Upper lobe of right lung (tissue), 1 donor: ENCODE measurements around the gene MLLT3. TPM values are rescaled to one million over a fixed set of nuclear protein-coding genes. Genes with fewer than 3 reads are reported as not detected.

Experiments
- ATAC-seq: fragments of 200-7000 bp; cut with Tn5 transposase; one replicate; pipeline ENCODE4 v1.9.1; 2020; ENCODE audit warnings: mild to moderate bottlenecking, moderate library complexity
- DNase-seq: peaks from one replicate; pipeline ENCODE4 v3.0.0-alpha.2; 2020
- H3K27ac ChIP-seq: fragments of 200-600 bp; one replicate; pipeline ENCODE4 v1.8.0; 2022
- H3K27me3 ChIP-seq: fragments of 200-600 bp; one replicate; pipeline ENCODE4 v1.8.0; 2022; ENCODE audit warnings: mild to moderate bottlenecking
- H3K36me3 ChIP-seq: fragments of 200-600 bp; one replicate; pipeline ENCODE4 v1.8.0; 2022
- H3K4me1 ChIP-seq: fragments of 200-600 bp; one replicate; pipeline ENCODE4 v1.8.0; 2022
- H3K4me3 ChIP-seq: fragments of 200-600 bp; one replicate; pipeline ENCODE4 v1.8.0; 2022; ENCODE audit warnings: mild to moderate bottlenecking
- H3K9me3 ChIP-seq: fragments of 200-600 bp; one replicate; pipeline ENCODE4 v1.8.0; 2022
- CTCF ChIP-seq: fragments of 200-600 bp; IDR thresholded peaks from one replicate; pipeline ENCODE4 v1.8.0; 2022; ENCODE audit warnings: antibody characterized with exemption
- intact Hi-C: fragments of 100-400 bp; cut with DNase I; formaldehyde crosslinking; loops from one replicate; pipeline ENCODE4 v1.11.0; 2022
- total RNA-seq: library from RNA; stranded (reverse); fragmentation: NEBNext Ultra II Directional; extraction: Animal tissue kit (Norgen Biotek cat#: 25700); gene quantifications from one replicate; pipeline ENCODE4 v1.2.1, GENCODE V29; 2021
- donor health status: DM: no; HTN: yes; CAD: no; lungs with severe emphysema.

The MLLT3 gene
- total RNA-seq, 1 donor from 2014 or later: 15.4 TPM

GRCh38 chr9:20640331-20641187, 18.3 kb upstream of the MLLT3 start:
- no peak overlapping the region for H3K27ac ChIP-seq
- DNase-seq: no peak
- H3K9me3 ChIP-seq: no peaks in the 10 kb centered on the region
- H3K4me3 ChIP-seq: no peak overlapping the region
- intact Hi-C loops: no loop called here
- no peak for TF ChIP-seq CTCF
- ATAC-seq: no peak
- no peaks in the 10 kb centered on the region for H3K4me1 ChIP-seq
- no peaks in the 10 kb centered on the region for H3K36me3 ChIP-seq
- H3K27me3 ChIP-seq: no peaks in the 10 kb centered on the region

GRCh38 chr9:20636888-20637440, 14.7 kb upstream of the MLLT3 start:
- Histone ChIP-seq H3K27me3 (no peaks in the 10 kb centered on the region), H3K27ac (no peak overlapping the region), H3K4me1 (no peaks in the 10 kb centered on the region), H3K9me3 (no peaks in the 10 kb centered on the region), H3K4me3 (no peak overlapping the region), H3K36me3 (no peaks in the 10 kb centered on the region)
- ATAC-seq: no peak
- intact Hi-C loops: no loop called here
- no peak for DNase-seq
- no peak for TF ChIP-seq CTCF

GRCh38 chr9:20634895-20635294, 12.6 kb upstream of the MLLT3 start:
- no peak for TF ChIP-seq CTCF
- intact Hi-C loops: no loop called here
- no peaks in the 10 kb centered on the region for H3K36me3 ChIP-seq
- no peak overlapping the region for H3K27ac ChIP-seq
- no peaks in the 10 kb centered on the region for H3K9me3 ChIP-seq
- H3K4me1 ChIP-seq: no peaks in the 10 kb centered on the region
- no peak for ATAC-seq
- H3K27me3 ChIP-seq: no peaks in the 10 kb centered on the region
- no peak for DNase-seq
- H3K4me3 ChIP-seq: no peak overlapping the region

GRCh38 chr9:20632705-20633104, 10.4 kb upstream of the MLLT3 start:
- no peak for TF ChIP-seq CTCF
- intact Hi-C loops: no loop called here

GRCh38 chr9:20630241-20630943, 8.1 kb upstream of the MLLT3 start:
- no peaks in the 10 kb centered on the region for H3K9me3 ChIP-seq
- no peaks in the 10 kb centered on the region for H3K4me1 ChIP-seq
- H3K4me3 ChIP-seq: no peak overlapping the region
- no peaks in the 10 kb centered on the region for H3K36me3 ChIP-seq
- DNase-seq (no peak), ATAC-seq (no peak)
- TF ChIP-seq CTCF: no peak
- no peaks in the 10 kb centered on the region for H3K27me3 ChIP-seq
- no peak overlapping the region for H3K27ac ChIP-seq
- intact Hi-C loops: no loop called here

More at GRCh38 chr9:20632705-20633104, 10.4 kb upstream of the MLLT3 start:
- Histone ChIP-seq H3K27me3 (no peaks in the 10 kb centered on the region), H3K27ac (no peak overlapping the region), H3K36me3 (no peaks in the 10 kb centered on the region), H3K4me3 (no peak overlapping the region), H3K9me3 (no peaks in the 10 kb centered on the region), H3K4me1 (no peaks in the 10 kb centered on the region)
- no peak for DNase-seq
- ATAC-seq: no peak
